HepG2 (cell line): ENCODE data around the gene RAD9A. TPM values are rescaled to one million over a fixed set of nuclear protein-coding genes. Genes with fewer than 3 reads are reported as not detected.

Experiments used
- ATAC-seq: fragments of 200-7000 bp; cut with Tn5 transposase; 3 replicates; pipeline ENCODE4 v1.9.1; 2020; ENCODE audit warnings: mild to moderate bottlenecking, moderate library complexity
- BruUV-seq: library from RNA; stranded (reverse); fragments of 400-500 nt; replicated peaks from 2 replicates; lab custom pipeline; 2021; lab: Mats Ljungman, UMichigan
- CTCF ChIA-PET: fragments of 300-600 bp; formaldehyde crosslinking; extraction: SDS; loops from one replicate; lab custom pipeline; 2021; ENCODE audit warnings: low total read pairs, inconsistent platforms, low intra/inter-chr PET ratio; lab: Yijun Ruan, JAX
- POLR2A ChIA-PET: fragments of 350-600 bp; sonication (Branson Sonifier 250); formaldehyde crosslinking; loops from one replicate; lab custom pipeline; 2020; ENCODE audit warnings: antibody characterized with exemption, inconsistent platforms; lab: Yijun Ruan, JAX
- DNase-seq: peaks from one replicate; pipeline ENCODE4 v3.0.0-alpha.2; 2015; ENCODE audit warnings: low spot score
- FAIRE-seq: peaks from 3 replicates; lab custom pipeline; 2011; peaks lifted over from hg19 to GRCh38; lab: Jason Lieb, UNC
- H2AFZ ChIP-seq: one replicate; pipeline ENCODE4 v1.6.1; 2011; ENCODE audit warnings: low read length, inconsistent platforms
- H3K27ac ChIP-seq: fragments of 300-600 bp; 3 replicates; pipeline ENCODE4 v1.8.0; 2011; ENCODE audit warnings: mixed run types, mild to moderate bottlenecking, mixed read lengths, low read length, inconsistent platforms; ENCODE audit not compliant: insufficient read depth; ENCODE audit errors: extremely low read length
- H3K27me3 ChIP-seq, 2 experiments: fragments of 200-600 bp in 1 of 2; 2 replicates in 1 of 2; 3 replicates in 1 of 2; pipeline versions ENCODE4 v1.6.0 to v1.8.0; 2011; ENCODE audit warnings: low read length in 2 of 2, mild to moderate bottlenecking in 2 of 2, moderate library complexity in 2 of 2, inconsistent platforms in 1 of 2; ENCODE audit not compliant: insufficient read depth in 2 of 2, control insufficient read depth in 1 of 2
- H3K36me3 ChIP-seq, 2 experiments: fragments of 200-600 bp in 1 of 2; replicated peaks in 1 of 2; 2 replicates in 1 of 2; 3 replicates in 1 of 2; pipeline versions ENCODE4 v1.5.1 to v1.8.0; 2011; ENCODE audit warnings: low read length in 2 of 2, inconsistent platforms in 1 of 2; ENCODE audit not compliant: insufficient read depth in 2 of 2, control insufficient read depth in 1 of 2
- H3K4me1 ChIP-seq: 2 replicates; pipeline ENCODE4 v1.5.1; 2012; ENCODE audit warnings: low read length, inconsistent platforms; ENCODE audit not compliant: insufficient read depth
- H3K4me2 ChIP-seq: 2 replicates; pipeline ENCODE4 v1.6.0; 2011; ENCODE audit warnings: low read depth, low read length, inconsistent platforms
- H3K4me3 ChIP-seq, 3 experiments: fragments of 200-600 bp in 1 of 3; sonication (generic), shearing (Covaris generic) in 1 of 3; replicated peaks in 1 of 3; 2 replicates each; pipeline ENCODE4 v1.5.1; 2011 to 2016; ENCODE audit warnings: low read length in 3 of 3, inconsistent platforms in 2 of 3, low read depth in 2 of 3, mild to moderate bottlenecking in 2 of 3, control low read depth in 1 of 3, mixed read lengths in 1 of 3; ENCODE audit not compliant: insufficient read depth in 1 of 3
- H3K79me2 ChIP-seq: one replicate; pipeline ENCODE4 v1.6.1; 2011; ENCODE audit warnings: low read length, inconsistent platforms; ENCODE audit not compliant: insufficient read depth
- H3K9ac ChIP-seq: 2 replicates; pipeline ENCODE4 v1.6.0; 2011; ENCODE audit warnings: mild to moderate bottlenecking, low read depth, low read length, inconsistent platforms; ENCODE audit not compliant: insufficient read depth
- H3K9me3 ChIP-seq: 2 replicates; pipeline ENCODE4 v1.5.1; 2012; ENCODE audit warnings: mild to moderate bottlenecking, low read length
- H4K20me1 ChIP-seq: 2 replicates; pipeline ENCODE4 v1.6.0; 2011; ENCODE audit warnings: inconsistent platforms, mild to moderate bottlenecking, low read length, moderate library complexity; ENCODE audit not compliant: insufficient read depth
- ATF1 ChIP-seq: IDR thresholded peaks from 2 replicates; pipeline ENCODE4 v1.6.1; 2016; ENCODE audit warnings: mild to moderate bottlenecking, control low read depth
- BCL6 ChIP-seq: IDR thresholded peaks from 2 replicates; pipeline ENCODE4 v1.6.1; 2016; ENCODE audit warnings: missing genetic modification reagents, missing compliant biosample characterization
- CAMTA2 ChIP-seq: sonication (generic); formaldehyde crosslinking; IDR thresholded peaks from 2 replicates; pipeline ENCODE4 v1.4.0; 2020; ENCODE audit warnings: mild to moderate bottlenecking, missing genetic modification reagents, borderline replicate concordance
- CBX5 ChIP-seq: sonication (generic); formaldehyde crosslinking; IDR thresholded peaks from 2 replicates; pipeline ENCODE4 v1.4.0; 2020; ENCODE audit warnings: missing genetic modification reagents, borderline replicate concordance
- CREB1 ChIP-seq, 2 experiments: fragments of 450-650 bp in 1 of 2; IDR thresholded peaks; 2 replicates each; pipeline ENCODE4 v1.6.1; 2016 to 2017; ENCODE audit warnings: control low read depth in 1 of 2, mild to moderate bottlenecking in 1 of 2, missing compliant biosample characterization in 1 of 2, missing genetic modification characterization in 1 of 2
- EHMT2 ChIP-seq: fragments of 200-600 bp; sonication (generic); IDR thresholded peaks from 2 replicates; pipeline ENCODE4 v1.7.0; 2017; ENCODE audit warnings: antibody characterized with exemption, low read depth, low read length, borderline replicate concordance
- KLF6 ChIP-seq: IDR thresholded peaks from 2 replicates; pipeline ENCODE4 v1.8.0; 2016; ENCODE audit warnings: missing biosample characterization, missing genetic modification reagents
- NCOA2 ChIP-seq: sonication (generic); formaldehyde crosslinking; IDR thresholded peaks from 2 replicates; pipeline ENCODE4 v1.8.0; 2022; ENCODE audit warnings: inconsistent platforms
- TARDBP ChIP-seq: sonication (generic); formaldehyde crosslinking; IDR thresholded peaks from 2 replicates; pipeline ENCODE4 v1.8.0; 2022; ENCODE audit warnings: mild to moderate bottlenecking, missing genetic modification reagents
- ZNF260 ChIP-seq: sonication (generic); formaldehyde crosslinking; IDR thresholded peaks from 2 replicates; pipeline ENCODE4 v1.4.0; 2020; ENCODE audit warnings: missing genetic modification reagents, low read depth, mild to moderate bottlenecking, borderline replicate concordance
- ZNF367 ChIP-seq: sonication (generic); formaldehyde crosslinking; IDR thresholded peaks from 2 replicates; pipeline ENCODE4 v1.4.0; 2020; ENCODE audit warnings: missing genetic modification reagents, borderline replicate concordance
- ZNF720 ChIP-seq: sonication (generic); formaldehyde crosslinking; IDR thresholded peaks from 2 replicates; pipeline ENCODE4 v1.4.0; 2020; ENCODE audit warnings: missing genetic modification reagents
- WGBS: methylation state at CpG from one replicate; pipeline ENCODE4 v1.1.6; 2017; ENCODE audit warnings: low lambda C conversion rate; 5-methylcytosine and 5-hydroxymethylcytosine counted together
- in situ Hi-C: cut with HindIII; loops from 2 replicates; pipeline ENCODE4 v1.10.0; 2017; ENCODE audit warnings: low pct_unique_long_range_greater_than_20kb; ENCODE audit not compliant: extremely low pct_ligation_motif_present
- intact Hi-C: fragments of 100-400 bp; cut with micrococcal nuclease; formaldehyde crosslinking; loops from one replicate; pipeline ENCODE4 v1.10.0; 2022; ENCODE audit not compliant: unreplicated experiment
- polyA plus RNA-seq, 8 experiments: library from polyadenylated mRNA; depleted of rRNA in 3 of 8; stranded (reverse) in 7 of 8; unstranded in 1 of 8; fragments of >200 nt; fragmentation: Illumina TruSeq in 4 of 8; extraction: Trizol in 4 of 8; gene quantifications; 2 replicates each; pipeline versions ENCODE4 v1.2.1 to v1.2.3, GENCODE V29; 2011 to 2016; ENCODE audit warnings: low read depth in 4 of 8, missing spikeins in 1 of 8, mixed read lengths in 1 of 8; ENCODE audit not compliant: insufficient read depth in 1 of 8
- total RNA-seq, 5 experiments: library from RNA; depleted of rRNA; stranded (reverse); fragments of >200 nt; fragmentation: Illumina TruSeq; extraction: Trizol; gene quantifications; 2 replicates each; pipeline ENCODE4 v1.2.3, GENCODE V29; 2016; ENCODE audit warnings: low read depth in 1 of 5
- TF ChIP-seq, protein P1 (sequence below): IDR thresholded peaks from 2 replicates; pipeline ENCODE4 v1.6.1; 2012; ENCODE audit warnings: low read length, improper control_type of control experiment
- TF ChIP-seq, protein P2 (sequence below): sonication (generic); formaldehyde crosslinking; IDR thresholded peaks from 2 replicates; pipeline ENCODE4 v1.4.0; 2020; ENCODE audit warnings: missing genetic modification reagents, borderline replicate concordance
- TF ChIP-seq, protein P3 (sequence below): IDR thresholded peaks from 2 replicates; pipeline ENCODE4 v1.6.1; 2016; ENCODE audit warnings: missing genetic modification reagents, missing compliant biosample characterization
- TF ChIP-seq, protein P4 (sequence below): sonication (generic); formaldehyde crosslinking; IDR thresholded peaks from 2 replicates; pipeline ENCODE4 v1.4.0; 2020; ENCODE audit warnings: mild to moderate bottlenecking, missing genetic modification reagents
- TF ChIP-seq, protein P5 (sequence below): sonication (generic); formaldehyde crosslinking; IDR thresholded peaks from 2 replicates; pipeline ENCODE4 v1.5.0; 2020; ENCODE audit warnings: missing genetic modification reagents

The RAD9A gene
- total and polyA plus RNA-seq, 2 of the 13 experiments (the other 11 are each of a cell fraction or from before 2014, with no cell fraction given), result 10.1 to 15.7 TPM

DNA sequence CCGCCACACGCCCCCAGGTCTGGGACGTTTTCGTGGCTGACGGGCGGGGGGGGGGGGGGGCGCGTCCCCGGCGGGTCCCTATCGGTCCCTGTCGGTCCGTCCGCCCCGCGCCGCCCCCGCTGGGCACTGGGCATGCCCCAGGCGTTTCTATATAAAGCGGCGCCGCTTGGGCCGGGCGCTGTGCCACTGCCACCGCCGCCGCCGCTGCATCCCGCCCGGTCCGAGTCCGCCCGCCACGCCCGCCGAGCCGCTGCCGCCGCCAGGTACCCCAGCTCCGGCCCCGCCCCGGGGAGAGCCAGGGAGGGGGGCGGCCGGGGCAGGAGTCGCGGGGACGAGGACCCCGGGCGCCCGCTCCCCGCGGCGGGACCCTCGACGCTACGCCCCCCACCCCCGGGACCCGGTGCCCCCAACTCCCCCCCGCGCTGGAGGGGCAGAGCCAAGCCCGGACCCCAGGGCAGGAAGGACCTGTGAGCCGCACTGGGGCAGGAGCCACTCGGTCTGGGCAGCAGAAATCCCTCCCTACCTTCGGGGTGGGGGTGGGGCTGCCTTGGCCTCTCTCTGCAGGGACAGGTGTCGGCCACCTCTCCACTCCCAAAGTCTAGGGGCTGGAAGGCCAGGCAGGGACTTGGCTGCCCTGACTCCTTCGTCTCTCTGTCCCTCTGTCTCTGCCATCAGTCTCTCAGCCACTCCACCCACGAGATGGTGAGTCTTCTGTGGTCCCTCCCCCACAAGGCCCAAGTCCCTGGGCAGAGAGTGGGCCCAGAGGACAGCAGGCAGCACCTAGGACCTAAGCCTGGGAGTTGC is 23.9 kb downstream of the RAD9A start, which contains the start of gene CARNS1:
Gene CARNS1, plus strand, starts transcription at position 178 of the 804 bp plus-strand sequence. Its CDS starts 522 bp downstream, at position 700.
- Histone ChIP-seq H3K4me1 (peaks cover 70% of the 10 kb centered on the region), H3K9ac (no peak within 1 kb of the TSS), H3K4me2 (peak within 1 kb of the TSS; percentile 64; the same call in 1 of the 2 replicates), H4K20me1 (no peaks in the 10 kb centered on the region), H3K4me3 (no peak within 1 kb of the TSS; a peak in 1 of 6 replicates), H3K27ac (no peak within 1 kb of the TSS), H3K9me3 (no peaks in the 10 kb centered on the region), H2AFZ (no peak within 1 kb of the TSS), H3K79me2 (no peaks in the 10 kb centered on the region), H3K27me3 (peaks cover 11 to 74% of the 10 kb centered on the region in 2 experiments; a peak in 4 of 5 replicates), H3K36me3 (no peaks in the 10 kb centered on the region)
- no peak for FAIRE-seq
- no peak for DNase-seq
- BruUV-seq, result no TSS peak
- intact Hi-C loops, result no loop called here
- CTCF ChIA-PET, result no interaction called here
- WGBS, result 22% methylated on average over 5 of the region's 67 CpGs
- POLR2A ChIA-PET, result interaction anchor here (0.6 kb wide), 1 partner anchor 792 kb away, joined by 3 read pairs; no protein-coding TSS in a partner anchor
- in situ Hi-C loops, result no loop called here
- no peak for ATAC-seq
- TF ChIP-seq, protein P1, sequence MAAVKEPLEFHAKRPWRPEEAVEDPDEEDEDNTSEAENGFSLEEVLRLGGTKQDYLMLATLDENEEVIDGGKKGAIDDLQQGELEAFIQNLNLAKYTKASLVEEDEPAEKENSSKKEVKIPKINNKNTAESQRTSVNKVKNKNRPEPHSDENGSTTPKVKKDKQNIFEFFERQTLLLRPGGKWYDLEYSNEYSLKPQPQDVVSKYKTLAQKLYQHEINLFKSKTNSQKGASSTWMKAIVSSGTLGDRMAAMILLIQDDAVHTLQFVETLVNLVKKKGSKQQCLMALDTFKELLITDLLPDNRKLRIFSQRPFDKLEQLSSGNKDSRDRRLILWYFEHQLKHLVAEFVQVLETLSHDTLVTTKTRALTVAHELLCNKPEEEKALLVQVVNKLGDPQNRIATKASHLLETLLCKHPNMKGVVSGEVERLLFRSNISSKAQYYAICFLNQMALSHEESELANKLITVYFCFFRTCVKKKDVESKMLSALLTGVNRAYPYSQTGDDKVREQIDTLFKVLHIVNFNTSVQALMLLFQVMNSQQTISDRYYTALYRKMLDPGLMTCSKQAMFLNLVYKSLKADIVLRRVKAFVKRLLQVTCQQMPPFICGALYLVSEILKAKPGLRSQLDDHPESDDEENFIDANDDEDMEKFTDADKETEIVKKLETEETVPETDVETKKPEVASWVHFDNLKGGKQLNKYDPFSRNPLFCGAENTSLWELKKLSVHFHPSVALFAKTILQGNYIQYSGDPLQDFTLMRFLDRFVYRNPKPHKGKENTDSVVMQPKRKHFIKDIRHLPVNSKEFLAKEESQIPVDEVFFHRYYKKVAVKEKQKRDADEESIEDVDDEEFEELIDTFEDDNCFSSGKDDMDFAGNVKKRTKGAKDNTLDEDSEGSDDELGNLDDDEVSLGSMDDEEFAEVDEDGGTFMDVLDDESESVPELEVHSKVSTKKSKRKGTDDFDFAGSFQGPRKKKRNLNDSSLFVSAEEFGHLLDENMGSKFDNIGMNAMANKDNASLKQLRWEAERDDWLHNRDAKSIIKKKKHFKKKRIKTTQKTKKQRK, result no peak
- no peak for TF ChIP-seq KLF6 (CRISPR knock-in tag)
- no peak for TF ChIP-seq ZNF260
- no peak for TF ChIP-seq EHMT2
- TF ChIP-seq, protein P2, sequence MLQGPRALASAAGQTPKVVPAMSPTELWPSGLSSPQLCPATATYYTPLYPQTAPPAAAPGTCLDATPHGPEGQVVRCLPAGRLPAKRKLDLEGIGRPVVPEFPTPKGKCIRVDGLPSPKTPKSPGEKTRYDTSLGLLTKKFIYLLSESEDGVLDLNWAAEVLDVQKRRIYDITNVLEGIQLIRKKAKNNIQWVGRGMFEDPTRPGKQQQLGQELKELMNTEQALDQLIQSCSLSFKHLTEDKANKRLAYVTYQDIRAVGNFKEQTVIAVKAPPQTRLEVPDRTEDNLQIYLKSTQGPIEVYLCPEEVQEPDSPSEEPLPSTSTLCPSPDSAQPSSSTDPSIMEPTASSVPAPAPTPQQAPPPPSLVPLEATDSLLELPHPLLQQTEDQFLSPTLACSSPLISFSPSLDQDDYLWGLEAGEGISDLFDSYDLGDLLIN, result no peak
- no peak for TF ChIP-seq CAMTA2 (CRISPR knock-in tag)
- TF ChIP-seq ZNF367, result no peak
- TF ChIP-seq, protein P3, sequence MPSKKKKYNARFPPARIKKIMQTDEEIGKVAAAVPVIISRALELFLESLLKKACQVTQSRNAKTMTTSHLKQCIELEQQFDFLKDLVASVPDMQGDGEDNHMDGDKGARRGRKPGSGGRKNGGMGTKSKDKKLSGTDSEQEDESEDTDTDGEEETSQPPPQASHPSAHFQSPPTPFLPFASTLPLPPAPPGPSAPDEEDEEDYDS (CRISPR knock-in tag), result no peak
- no peak for TF ChIP-seq BCL6 (CRISPR knock-in tag)
- TF ChIP-seq CREB1 (IDR thresholded peaks at IDR 0.05), result no peak
- TF ChIP-seq CREB1 (CRISPR knock-in tag; IDR thresholded peaks at IDR 0.05), result no peak
- TF ChIP-seq ZNF720 (CRISPR knock-in tag), result no peak
- TF ChIP-seq TARDBP (CRISPR knock-in tag), result no peak
- TF ChIP-seq, protein P4, sequence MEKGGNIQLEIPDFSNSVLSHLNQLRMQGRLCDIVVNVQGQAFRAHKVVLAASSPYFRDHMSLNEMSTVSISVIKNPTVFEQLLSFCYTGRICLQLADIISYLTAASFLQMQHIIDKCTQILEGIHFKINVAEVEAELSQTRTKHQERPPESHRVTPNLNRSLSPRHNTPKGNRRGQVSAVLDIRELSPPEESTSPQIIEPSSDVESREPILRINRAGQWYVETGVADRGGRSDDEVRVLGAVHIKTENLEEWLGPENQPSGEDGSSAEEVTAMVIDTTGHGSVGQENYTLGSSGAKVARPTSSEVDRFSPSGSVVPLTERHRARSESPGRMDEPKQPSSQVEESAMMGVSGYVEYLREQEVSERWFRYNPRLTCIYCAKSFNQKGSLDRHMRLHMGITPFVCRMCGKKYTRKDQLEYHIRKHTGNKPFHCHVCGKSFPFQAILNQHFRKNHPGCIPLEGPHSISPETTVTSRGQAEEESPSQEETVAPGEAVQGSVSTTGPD, result no peak
- TF ChIP-seq ATF1 (CRISPR knock-in tag), result no peak
- TF ChIP-seq CBX5 (CRISPR knock-in tag), result no peak
- no peak for TF ChIP-seq NCOA2
- TF ChIP-seq, protein P5, sequence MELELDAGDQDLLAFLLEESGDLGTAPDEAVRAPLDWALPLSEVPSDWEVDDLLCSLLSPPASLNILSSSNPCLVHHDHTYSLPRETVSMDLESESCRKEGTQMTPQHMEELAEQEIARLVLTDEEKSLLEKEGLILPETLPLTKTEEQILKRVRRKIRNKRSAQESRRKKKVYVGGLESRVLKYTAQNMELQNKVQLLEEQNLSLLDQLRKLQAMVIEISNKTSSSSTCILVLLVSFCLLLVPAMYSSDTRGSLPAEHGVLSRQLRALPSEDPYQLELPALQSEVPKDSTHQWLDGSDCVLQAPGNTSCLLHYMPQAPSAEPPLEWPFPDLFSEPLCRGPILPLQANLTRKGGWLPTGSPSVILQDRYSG, result no peak
